HFF-Myc (cell line): Measurements from ENCODE around the gene CTXND1.
A peak's percentile ranks its signal among the peaks of the same experiment; 100 is the strongest.
"Not testable (repeated sequence)": the region's sequence is repeated elsewhere in the genome, so short reads cannot be mapped to it uniquely, and the experiment has no call there.

ENCODE experiments used
- DNase-seq: peaks from one replicate; pipeline ENCODE4 v3.0.0-alpha.2; 2011; ENCODE audit warnings: low read depth; ENCODE audit errors: extremely low read depth
- H3K4me3 ChIP-seq: replicated peaks from 2 replicates; pipeline ENCODE4 v1.5.1; 2011; ENCODE audit warnings: low read depth, mild to moderate bottlenecking, control low read depth, low read length
- TF ChIP-seq, protein P1 (sequence below): IDR thresholded peaks from 2 replicates; pipeline ENCODE4 v1.5.1; 2012; ENCODE audit warnings: mild to moderate bottlenecking, low read depth, low read length, control low read depth; ENCODE audit errors: missing control alignments

CTXND1 gene

DNA sequence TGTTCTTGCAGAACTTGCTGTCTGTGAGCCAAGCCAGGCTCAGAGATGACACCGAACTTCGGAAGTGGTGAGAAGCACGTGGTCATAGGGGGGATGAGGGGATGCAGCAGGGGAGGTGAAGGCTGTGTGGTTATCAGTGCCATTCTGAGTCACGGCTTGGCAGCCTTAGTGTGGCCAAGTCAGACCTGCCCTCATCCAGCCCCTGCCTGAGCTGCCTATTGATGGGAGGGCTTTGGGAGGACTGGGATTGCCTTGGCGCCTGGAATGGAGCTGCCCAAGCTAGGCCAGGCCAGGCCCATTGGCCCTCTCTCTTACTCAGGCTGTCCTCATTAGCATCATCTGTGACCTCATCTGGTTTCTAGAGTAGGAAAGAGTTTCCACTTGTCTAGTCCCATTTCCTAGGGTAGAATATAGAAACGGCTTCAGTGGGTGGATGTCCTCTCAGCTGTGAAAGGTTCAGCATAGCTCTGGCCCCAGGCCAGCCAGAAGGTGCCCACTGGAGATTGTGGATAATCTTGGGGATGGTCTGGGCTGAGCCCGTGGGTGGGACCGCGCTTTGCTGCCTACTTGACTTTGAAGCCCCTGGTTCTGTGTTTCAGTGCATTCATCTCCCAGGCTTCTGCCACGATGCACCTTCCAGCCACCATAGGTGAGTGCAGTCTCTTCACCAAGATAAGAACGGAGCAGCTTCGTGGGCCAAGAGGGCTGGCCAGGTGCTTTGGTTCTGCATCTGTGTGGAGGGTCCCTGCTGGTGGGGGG lies 92.0 kb downstream of the CTXND1 start:
- TF ChIP-seq, protein P1, sequence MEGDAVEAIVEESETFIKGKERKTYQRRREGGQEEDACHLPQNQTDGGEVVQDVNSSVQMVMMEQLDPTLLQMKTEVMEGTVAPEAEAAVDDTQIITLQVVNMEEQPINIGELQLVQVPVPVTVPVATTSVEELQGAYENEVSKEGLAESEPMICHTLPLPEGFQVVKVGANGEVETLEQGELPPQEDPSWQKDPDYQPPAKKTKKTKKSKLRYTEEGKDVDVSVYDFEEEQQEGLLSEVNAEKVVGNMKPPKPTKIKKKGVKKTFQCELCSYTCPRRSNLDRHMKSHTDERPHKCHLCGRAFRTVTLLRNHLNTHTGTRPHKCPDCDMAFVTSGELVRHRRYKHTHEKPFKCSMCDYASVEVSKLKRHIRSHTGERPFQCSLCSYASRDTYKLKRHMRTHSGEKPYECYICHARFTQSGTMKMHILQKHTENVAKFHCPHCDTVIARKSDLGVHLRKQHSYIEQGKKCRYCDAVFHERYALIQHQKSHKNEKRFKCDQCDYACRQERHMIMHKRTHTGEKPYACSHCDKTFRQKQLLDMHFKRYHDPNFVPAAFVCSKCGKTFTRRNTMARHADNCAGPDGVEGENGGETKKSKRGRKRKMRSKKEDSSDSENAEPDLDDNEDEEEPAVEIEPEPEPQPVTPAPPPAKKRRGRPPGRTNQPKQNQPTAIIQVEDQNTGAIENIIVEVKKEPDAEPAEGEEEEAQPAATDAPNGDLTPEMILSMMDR = no peak
- DNase-seq = no peak
- no peak overlapping the region for H3K4me3 ChIP-seq

DNA sequence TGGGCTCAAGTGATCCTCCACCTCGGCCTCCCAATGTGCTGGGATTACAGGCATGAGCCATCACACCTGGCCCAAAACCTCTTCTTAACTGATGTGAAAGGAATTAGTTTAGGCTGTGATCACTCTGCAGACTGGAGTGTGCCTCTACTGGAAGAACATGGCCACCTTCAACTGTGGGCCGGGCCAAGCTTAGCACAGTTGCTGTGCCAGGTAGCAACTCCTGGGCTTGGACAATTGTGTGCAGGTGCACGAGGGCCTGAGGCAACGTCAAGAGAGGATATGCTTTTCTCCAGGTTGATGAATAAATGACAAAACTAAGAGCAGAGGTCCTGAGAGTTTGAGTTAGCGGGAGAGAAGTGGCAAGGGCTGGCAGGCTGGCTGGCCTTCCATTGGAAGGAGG lies 92.7 kb downstream of the CTXND1 start:
- no peak overlapping the region for H3K4me3 ChIP-seq
- DNase-seq = no peak
- TF ChIP-seq, protein P1 = no peak

DNA sequence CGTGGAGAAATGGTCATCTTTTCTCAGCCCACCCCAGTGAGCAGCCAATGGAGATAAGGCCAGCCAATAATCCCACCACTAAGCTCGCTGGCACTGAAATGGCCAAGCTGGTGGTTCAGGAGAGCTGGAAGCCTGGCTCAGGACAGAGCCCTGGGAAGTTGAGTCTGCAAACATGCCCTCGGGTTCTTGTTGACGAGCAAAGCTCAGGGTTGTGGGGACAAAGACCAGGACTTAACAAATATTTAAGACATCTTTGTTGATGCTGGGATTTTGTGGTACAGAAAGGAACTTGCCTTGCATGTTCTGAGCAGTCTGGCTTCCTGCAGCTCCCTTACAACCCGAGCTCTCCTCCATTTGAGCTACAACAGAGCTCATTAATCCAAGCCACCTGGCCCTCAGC lies 94.8 kb downstream of the CTXND1 start:
- TF ChIP-seq, protein P1 = no peak
- no peak for DNase-seq
- H3K4me3 ChIP-seq = no peak overlapping the region

DNA sequence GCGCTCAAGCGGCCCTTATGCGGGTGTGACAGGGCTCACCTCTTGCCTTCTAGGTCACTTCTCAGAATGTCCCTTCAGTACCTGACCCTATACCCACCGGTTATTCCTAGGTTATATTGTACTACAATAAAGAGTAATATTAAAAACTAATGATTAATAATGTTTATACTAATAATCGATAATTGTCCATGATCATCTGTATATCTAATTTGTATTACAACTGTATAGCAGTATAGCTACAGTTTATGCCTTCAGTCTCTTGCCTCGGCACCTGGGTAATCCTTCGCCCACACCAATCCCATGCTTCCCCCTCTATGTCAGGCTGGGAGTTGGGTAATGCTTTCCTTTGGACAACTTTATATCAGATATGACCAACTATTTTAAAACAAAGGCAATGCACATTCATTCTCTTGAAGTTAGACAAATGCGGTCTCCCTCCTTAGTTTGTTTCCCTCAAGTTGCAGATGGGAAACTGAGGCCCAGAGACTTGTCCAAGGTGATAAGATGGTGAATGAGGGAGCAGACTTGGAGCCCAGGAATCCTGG lies 95.8 kb downstream of the CTXND1 start:
- no peak overlapping the region for H3K4me3 ChIP-seq
- TF ChIP-seq, protein P1 = no peak
- no peak for DNase-seq

DNA sequence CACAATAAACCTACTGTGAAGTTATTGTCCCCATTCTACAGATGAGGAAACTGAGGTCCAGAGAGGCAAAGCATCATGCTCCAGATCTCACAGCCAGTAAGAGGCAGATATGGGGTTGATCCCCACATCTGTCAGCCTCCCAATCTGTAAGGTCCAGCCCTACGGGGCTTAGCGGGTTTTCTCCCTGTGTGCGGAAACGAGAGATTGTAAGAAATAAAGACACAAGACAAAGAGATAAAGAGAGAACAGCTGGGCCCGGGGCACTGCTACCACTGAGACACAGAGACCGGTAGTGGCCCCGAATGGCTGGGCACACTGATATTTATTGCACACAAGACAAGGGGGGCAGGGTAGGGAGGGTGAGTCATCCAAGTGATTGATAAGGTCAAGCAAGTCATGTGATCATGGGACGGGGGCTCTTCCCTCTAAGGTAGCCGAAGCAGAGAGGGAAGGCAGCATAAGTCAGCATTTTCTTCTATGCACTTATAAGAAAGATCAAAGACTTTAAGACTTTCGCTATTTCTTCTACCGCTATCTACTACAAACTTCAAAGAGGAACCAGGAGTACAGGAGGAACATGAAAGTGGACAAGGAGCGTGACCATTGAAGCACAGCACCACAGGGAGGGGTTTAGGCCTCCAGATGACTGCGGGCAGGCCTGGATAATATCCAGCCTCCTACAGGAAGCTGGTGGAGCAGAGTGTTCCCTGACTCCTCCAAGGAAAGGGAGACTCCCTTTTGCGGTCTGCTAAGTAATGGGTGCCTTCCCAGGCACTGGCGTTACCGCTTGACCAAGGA lies 96.4 kb downstream of the CTXND1 start:
- not testable (repeated sequence) for H3K4me3 ChIP-seq, DNase-seq

DNA sequence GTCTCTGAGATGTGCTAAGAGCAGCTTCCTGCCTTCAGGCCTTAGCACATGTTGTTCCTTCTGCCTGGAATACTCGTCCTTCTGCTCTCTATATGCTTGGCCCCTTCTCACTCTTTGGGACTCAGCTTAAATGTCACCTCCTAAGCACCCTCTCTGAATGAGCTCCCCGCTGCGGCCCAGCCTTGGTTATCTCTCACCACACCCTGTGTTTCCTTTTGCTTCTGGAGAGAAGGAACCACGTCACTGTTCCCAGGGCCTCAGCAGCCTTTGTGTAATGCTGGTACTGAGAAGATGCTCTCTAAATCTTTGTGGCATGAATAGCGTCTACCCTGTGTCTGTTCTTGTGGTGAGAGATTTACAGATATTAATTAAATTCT lies 97.0 kb downstream of the CTXND1 start:
- H3K4me3 ChIP-seq = no peak overlapping the region
- no peak for DNase-seq
- TF ChIP-seq, protein P1 = no peak

DNA sequence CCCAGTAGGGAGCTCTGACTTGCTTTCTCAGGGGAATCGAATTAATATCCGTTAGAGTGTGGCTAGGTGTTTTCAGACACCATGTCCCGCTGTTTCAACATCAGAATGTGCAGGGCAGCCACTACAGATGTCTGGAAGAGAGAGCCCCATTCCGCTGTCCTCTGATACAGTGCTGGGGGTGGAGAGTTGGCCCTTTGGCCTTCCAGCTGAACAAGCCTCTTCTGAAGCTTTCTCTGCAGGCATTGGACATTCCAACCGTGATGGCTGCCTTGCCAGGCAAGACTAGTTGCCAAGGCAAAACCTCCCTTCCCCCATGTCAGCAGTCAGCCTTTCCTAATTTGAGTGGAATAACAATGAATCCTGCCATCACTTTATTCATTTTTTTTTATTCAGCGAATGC lies 97.7 kb downstream of the CTXND1 start:
- TF ChIP-seq, protein P1 = no peak
- peak overlapping the region; percentile 77 for H3K4me3 ChIP-seq
- no peak for DNase-seq
